Activated CD8-positive, alpha-beta memory T cell treated with anti-CD3 and anti-CD28 coated beads, Interleukin-2, amount 10 ng/mL, durations not matched to agents 7 days and 5 days (primary cell): ENCODE measurements around the gene RASL10B. TPM values are rescaled to one million over a fixed set of nuclear protein-coding genes. Genes with fewer than 3 reads are reported as not detected.

Experiments used
- ATAC-seq: fragments of 150-1000 bp; cut with Tn5 transposase; one replicate; pipeline ENCODE4 v1.10.0; 2021; ENCODE audit warnings: moderate library complexity
- CTCF ChIA-PET: fragments of 350-600 bp; sonication (Branson Sonifier 250); formaldehyde crosslinking; loops from one replicate; lab custom pipeline; 2021; ENCODE audit warnings: antibody characterized with exemption; lab: Charles Lee
- DNase-seq: peaks from one replicate; pipeline ENCODE4 v3.0.0-alpha.2; 2020
- H3K27ac Mint-ChIP-seq: one replicate; pipeline ENCODE4 v1.8.0; 2021; ENCODE audit warnings: mild to moderate bottlenecking, mixed read lengths
- H3K27me3 Mint-ChIP-seq: one replicate; pipeline ENCODE4 v1.8.0; 2021; ENCODE audit warnings: mixed read lengths
- H3K36me3 Mint-ChIP-seq: one replicate; pipeline ENCODE4 v1.8.0; 2021; ENCODE audit warnings: mild to moderate bottlenecking, mixed read lengths
- H3K4me1 Mint-ChIP-seq: one replicate; pipeline ENCODE4 v1.8.0; 2021; ENCODE audit warnings: mixed read lengths
- H3K4me3 Mint-ChIP-seq: one replicate; pipeline ENCODE4 v1.8.0; 2021; ENCODE audit warnings: mild to moderate bottlenecking, moderate library complexity, mixed read lengths
- H3K9me3 Mint-ChIP-seq: one replicate; pipeline ENCODE4 v1.8.0; 2022; ENCODE audit warnings: low read depth, mixed read lengths
- total RNA-seq, 2 experiments: library from RNA; stranded (reverse); gene quantifications; one replicate each; pipeline ENCODE4 v1.2.3, GENCODE V29; 2021

RASL10B gene
- total RNA-seq, 2 experiments from 2014 or later = 0.37 TPM; not detected in 1

- CTCF ChIA-PET = interaction anchor here (0.8 to 12.5 kb wide), 10 partner anchors 15 to 638 kb away, joined by 3 to 368 read pairs (median 18); partner anchors contain the start of genes GAS2L2, MMP28 and TAF15
- ATAC-seq (no peak), DNase-seq (no peak)
- Mint-ChIP-seq H3K27me3 (peaks cover 3% of the 10 kb centered on the region), H3K4me1 (peaks cover 13% of the 10 kb centered on the region), H3K9me3 (no peaks in the 10 kb centered on the region), H3K27ac (no peak overlapping the region), H3K4me3 (no peak overlapping the region), H3K36me3 (no peaks in the 10 kb centered on the region)
Measured at GRCh38 chr17:35765756-35766488, 34.5 kb downstream of the RASL10B start.

- Mint-ChIP-seq H3K4me1 (peaks cover 13% of the 10 kb centered on the region), H3K27me3 (peaks cover 3% of the 10 kb centered on the region), H3K9me3 (no peaks in the 10 kb centered on the region), H3K4me3 (no peak overlapping the region), H3K27ac (no peak overlapping the region), H3K36me3 (no peaks in the 10 kb centered on the region)
- no peak for ATAC-seq
- DNase-seq = no peak
- CTCF ChIA-PET = interaction anchor here (0.8 to 12.5 kb wide), 9 partner anchors 11 to 187 kb away, joined by 3 to 368 read pairs (median 5); partner anchors contain the start of genes GAS2L2, MMP28, PEX12 and TAF15
Measured at GRCh38 chr17:35766489-35766877, 35.0 kb downstream of the RASL10B start.

- Mint-ChIP-seq H3K27ac (no peak overlapping the region), H3K9me3 (no peaks in the 10 kb centered on the region), H3K36me3 (no peaks in the 10 kb centered on the region), H3K27me3 (peaks cover 7% of the 10 kb centered on the region), H3K4me3 (no peak overlapping the region), H3K4me1 (peaks cover 13% of the 10 kb centered on the region)
- no peak for DNase-seq
- ATAC-seq = no peak
- CTCF ChIA-PET = interaction anchor here (0.7 to 12.5 kb wide), 11 partner anchors 10 to 188 kb away, joined by 3 to 368 read pairs (median 5); partner anchors contain the start of genes GAS2L2, MMP28, PEX12 and TAF15
Measured at GRCh38 chr17:35766903-35767510, 35.6 kb downstream of the RASL10B start.

- no peak for DNase-seq
- H3K27ac Mint-ChIP-seq = no peak overlapping the region
- no peaks in the 10 kb centered on the region for H3K36me3 Mint-ChIP-seq
- peaks cover 12% of the 10 kb centered on the region for H3K4me1 Mint-ChIP-seq
- CTCF ChIA-PET = interaction anchor here (1.1 to 12.5 kb wide), 3 partner anchors 40 to 456 kb away, joined by 3 to 368 read pairs (median 3); partner anchors contain the start of gene TAF15
- no peak for ATAC-seq
- no peaks in the 10 kb centered on the region for H3K9me3 Mint-ChIP-seq
- H3K27me3 Mint-ChIP-seq = peaks cover 22% of the 10 kb centered on the region
- no peak overlapping the region for H3K4me3 Mint-ChIP-seq
Measured at GRCh38 chr17:35768797-35769196, 37.4 kb downstream of the RASL10B start.

- DNase-seq (no peak), ATAC-seq (no peak)
- Mint-ChIP-seq H3K4me1 (peaks cover 5% of the 10 kb centered on the region), H3K27me3 (peaks cover 26% of the 10 kb centered on the region), H3K4me3 (no peak overlapping the region), H3K36me3 (no peaks in the 10 kb centered on the region), H3K9me3 (no peaks in the 10 kb centered on the region), H3K27ac (no peak overlapping the region)
- CTCF ChIA-PET = interaction anchor here (2.1 to 12.5 kb wide), 2 partner anchors 12 to 39 kb away, joined by 5 to 368 read pairs; partner anchors contain the start of gene TAF15
Measured at GRCh38 chr17:35769895-35770486, 38.6 kb downstream of the RASL10B start.

GRCh38 chr17:35773129-35773528 is 41.7 kb downstream of the RASL10B start:
- Mint-ChIP-seq H3K4me3 (no peak overlapping the region), H3K27me3 (peaks cover 45% of the 10 kb centered on the region), H3K4me1 (no peaks in the 10 kb centered on the region), H3K9me3 (no peaks in the 10 kb centered on the region), H3K36me3 (no peaks in the 10 kb centered on the region), H3K27ac (no peak overlapping the region)
- no peak for DNase-seq
- CTCF ChIA-PET = interaction anchor here (1.8 kb wide), 1 partner anchor 9 kb away, joined by 6 read pairs; no protein-coding TSS in a partner anchor
- no peak for ATAC-seq

GRCh38 chr17:35773679-35774425 is 42.4 kb downstream of the RASL10B start:
- H3K27ac Mint-ChIP-seq = no peak overlapping the region
- CTCF ChIA-PET = interaction anchor here (1.8 kb wide), 1 partner anchor 10 kb away, joined by 6 read pairs; no protein-coding TSS in a partner anchor
- peaks cover 49% of the 10 kb centered on the region for H3K27me3 Mint-ChIP-seq
- H3K4me3 Mint-ChIP-seq = no peak overlapping the region
- ATAC-seq (no peak), DNase-seq (no peak)
- H3K4me1 Mint-ChIP-seq = no peaks in the 10 kb centered on the region
- no peaks in the 10 kb centered on the region for H3K9me3 Mint-ChIP-seq
- no peaks in the 10 kb centered on the region for H3K36me3 Mint-ChIP-seq

- DNase-seq (no peak), ATAC-seq (no peak)
- Mint-ChIP-seq H3K27me3 (peaks cover 54% of the 10 kb centered on the region), H3K9me3 (no peaks in the 10 kb centered on the region), H3K4me1 (no peaks in the 10 kb centered on the region), H3K4me3 (no peak overlapping the region), H3K27ac (no peak overlapping the region), H3K36me3 (no peaks in the 10 kb centered on the region)
- CTCF ChIA-PET = interaction anchor here (1.2 to 1.8 kb wide), 2 partner anchors 11 kb away, joined by 6 to 8 read pairs; no protein-coding TSS in a partner anchor
Measured at GRCh38 chr17:35774499-35774898, 43.1 kb downstream of the RASL10B start.

- DNase-seq = no peak
- Mint-ChIP-seq H3K9me3 (no peaks in the 10 kb centered on the region), H3K36me3 (no peaks in the 10 kb centered on the region), H3K4me3 (no peak overlapping the region), H3K27me3 (peaks cover 57% of the 10 kb centered on the region), H3K27ac (no peak overlapping the region), H3K4me1 (no peaks in the 10 kb centered on the region)
- CTCF ChIA-PET = interaction anchor here (1.2 kb wide), 2 partner anchors 11 to 33 kb away, joined by 4 to 8 read pairs; partner anchors contain the start of gene TAF15
- ATAC-seq = no peak
Measured at GRCh38 chr17:35775039-35775438, 43.6 kb downstream of the RASL10B start.

- ATAC-seq (no peak), DNase-seq (no peak)
- Mint-ChIP-seq H3K36me3 (no peaks in the 10 kb centered on the region), H3K4me1 (no peaks in the 10 kb centered on the region), H3K27ac (no peak overlapping the region), H3K27me3 (peaks cover 57% of the 10 kb centered on the region), H3K9me3 (no peaks in the 10 kb centered on the region), H3K4me3 (no peak overlapping the region)
- CTCF ChIA-PET = interaction anchor here (1.2 kb wide), 2 partner anchors 12 to 33 kb away, joined by 4 to 8 read pairs; partner anchors contain the start of gene TAF15
Measured at GRCh38 chr17:35775583-35775982, 44.1 kb downstream of the RASL10B start.

- H3K36me3 Mint-ChIP-seq = no peaks in the 10 kb centered on the region
- ATAC-seq (no peak), DNase-seq (no peak)
- no peak overlapping the region for H3K4me3 Mint-ChIP-seq
- no peaks in the 10 kb centered on the region for H3K9me3 Mint-ChIP-seq
- H3K27ac Mint-ChIP-seq = no peak overlapping the region
- CTCF ChIA-PET = interaction anchor here (0.9 to 5.1 kb wide), 4 partner anchors 12 to 230 kb away, joined by 3 to 36 read pairs (median 4); no protein-coding TSS in a partner anchor
- peaks cover 63% of the 10 kb centered on the region for H3K27me3 Mint-ChIP-seq
- no peaks in the 10 kb centered on the region for H3K4me1 Mint-ChIP-seq
Measured at GRCh38 chr17:35778641-35779196, 47.3 kb downstream of the RASL10B start.

- no peak overlapping the region for H3K27ac Mint-ChIP-seq
- H3K9me3 Mint-ChIP-seq = no peaks in the 10 kb centered on the region
- CTCF ChIA-PET = interaction anchor here (2.0 to 5.1 kb wide), 3 partner anchors 10 to 16 kb away, joined by 5 to 36 read pairs (median 15); partner anchors contain the start of gene MMP28
- no peak for DNase-seq
- no peaks in the 10 kb centered on the region for H3K4me1 Mint-ChIP-seq
- no peak for ATAC-seq
- no peaks in the 10 kb centered on the region for H3K36me3 Mint-ChIP-seq
- peaks cover 53% of the 10 kb centered on the region for H3K27me3 Mint-ChIP-seq
- H3K4me3 Mint-ChIP-seq = no peak overlapping the region
Measured at GRCh38 chr17:35780950-35781349, 49.5 kb downstream of the RASL10B start.
